NCI-H524 treated with DMSO at 0.1 percent for 48 hours (cell line): ENCODE results near the gene ALDH8A1.
A peak's percentile ranks its signal among the peaks of the same experiment; 100 is the strongest.

Experiments used
- DNase-seq: peaks from one replicate; lab custom pipeline; 2025; lab: John Stamatoyannopoulos, UW

ALDH8A1 gene

DNA sequence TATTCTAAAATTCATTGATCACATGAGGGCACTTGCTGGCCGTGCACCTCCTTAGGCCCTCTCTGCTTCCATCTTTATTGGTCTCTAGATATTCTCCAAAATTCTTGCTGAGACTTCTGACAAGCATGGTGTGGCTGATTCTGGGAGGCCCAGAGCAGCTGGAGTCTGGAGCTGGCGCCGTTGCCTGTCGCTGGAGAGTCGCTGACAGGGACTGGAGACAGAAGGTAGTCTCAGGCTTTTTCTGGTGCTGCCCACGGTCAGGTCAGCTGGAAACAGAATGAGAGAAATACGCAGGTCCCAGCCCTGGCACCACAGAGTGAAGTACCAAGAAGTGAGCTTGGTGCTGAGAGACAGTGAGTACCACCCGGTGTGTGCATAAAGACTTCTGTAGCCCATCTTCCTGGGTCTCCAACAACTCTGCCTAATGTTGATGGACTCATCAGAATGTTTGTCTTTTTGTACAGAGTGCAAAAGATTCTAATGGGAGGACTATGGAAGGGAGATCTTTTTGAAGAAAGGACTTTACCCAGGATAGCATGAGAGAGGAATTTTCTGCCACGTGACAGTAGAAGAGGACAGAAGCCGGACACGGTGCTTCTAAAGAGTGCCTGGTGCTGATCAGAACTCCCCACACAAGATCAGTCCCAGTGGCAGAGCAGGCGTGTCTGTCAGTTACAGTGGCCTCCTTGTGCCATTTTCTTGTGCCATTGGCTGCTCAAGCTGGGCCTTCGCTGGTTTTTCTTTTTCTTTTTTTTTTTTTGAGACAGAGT, 1.8 kb upstream of the ALDH8A1 start:
- no peak for DNase-seq

DNA sequence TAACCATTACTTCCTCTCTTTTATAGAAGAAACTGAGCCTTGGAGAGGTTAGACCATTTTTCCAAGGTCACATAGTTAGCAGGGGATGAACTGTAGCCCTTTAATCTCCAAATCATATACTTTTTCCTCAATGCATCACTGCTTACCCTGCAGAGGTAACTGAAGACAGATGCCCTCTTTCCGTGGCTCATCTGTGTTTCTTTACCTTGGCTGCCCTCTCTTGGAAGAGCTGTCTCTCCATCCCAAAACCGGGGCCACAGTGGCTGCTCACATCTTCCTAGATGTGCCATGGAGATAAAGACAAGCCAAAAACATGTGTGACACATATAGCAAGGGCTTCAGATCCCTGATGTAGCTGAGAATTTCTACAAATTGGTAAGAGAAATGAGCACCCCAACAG, 581 bp upstream of the ALDH8A1 start:
- no peak for DNase-seq

DNA sequence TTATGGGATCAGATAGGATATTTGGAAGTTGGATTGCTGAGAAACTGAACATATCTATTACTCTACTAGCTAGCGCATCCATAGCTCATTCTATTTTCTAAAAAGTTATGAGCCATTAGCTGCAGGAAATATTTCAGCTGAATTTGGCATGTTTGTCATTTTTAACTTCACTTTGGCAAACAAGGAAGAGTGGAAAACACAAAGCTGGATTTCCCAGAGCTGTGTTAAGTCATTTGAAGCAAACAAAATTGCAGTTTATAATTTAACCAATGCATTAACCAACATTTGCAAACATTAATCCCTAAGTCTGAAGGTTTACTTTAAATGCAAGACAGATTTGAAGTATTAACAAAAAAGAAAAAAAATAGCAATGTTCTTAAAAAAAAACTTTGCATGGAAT, 1.2 kb downstream of the ALDH8A1 start:
- no peak for DNase-seq

DNA sequence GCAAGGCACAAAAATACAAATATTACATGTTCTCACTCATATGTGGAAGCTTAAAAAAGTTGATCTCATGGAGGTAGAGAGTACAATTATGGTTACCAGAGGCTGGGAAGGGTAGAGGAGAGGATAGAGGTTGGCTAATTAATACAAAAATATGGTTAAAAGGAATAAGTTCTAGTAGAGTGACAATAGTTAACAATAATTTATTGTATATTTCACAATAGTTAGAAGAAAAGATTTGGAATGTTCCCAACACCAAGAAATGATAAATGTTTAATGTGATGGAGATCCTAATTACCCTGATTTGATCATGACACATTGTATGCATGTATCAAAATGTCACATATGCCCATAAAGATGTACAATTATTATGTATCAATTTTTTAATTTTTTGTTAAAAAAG, 1.8 kb downstream of the ALDH8A1 start:
- no peak for DNase-seq

DNA sequence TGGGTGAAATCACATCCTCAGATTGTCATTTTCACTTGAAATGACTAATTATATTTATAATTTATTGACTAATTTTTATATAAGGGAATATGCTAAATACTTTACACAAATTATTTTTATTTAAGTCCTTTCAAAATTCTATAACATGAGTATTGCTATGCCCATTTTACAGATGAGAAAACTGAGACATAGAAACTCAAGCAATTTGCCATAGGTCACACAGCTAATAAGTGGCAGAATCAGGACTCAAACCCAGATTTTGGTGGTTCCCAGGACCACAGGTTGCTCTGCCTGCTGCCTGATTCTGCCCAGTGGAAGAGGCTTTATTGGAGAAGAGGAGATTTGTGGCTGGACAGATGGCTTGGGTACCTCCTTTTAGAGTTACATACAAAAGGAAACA, 4.9 kb downstream of the ALDH8A1 start:
- no peak for DNase-seq

- DNase-seq: no peak
Observed at GRCh38 chr6:134943522-134944111, 6.3 kb downstream of the ALDH8A1 start.

DNA sequence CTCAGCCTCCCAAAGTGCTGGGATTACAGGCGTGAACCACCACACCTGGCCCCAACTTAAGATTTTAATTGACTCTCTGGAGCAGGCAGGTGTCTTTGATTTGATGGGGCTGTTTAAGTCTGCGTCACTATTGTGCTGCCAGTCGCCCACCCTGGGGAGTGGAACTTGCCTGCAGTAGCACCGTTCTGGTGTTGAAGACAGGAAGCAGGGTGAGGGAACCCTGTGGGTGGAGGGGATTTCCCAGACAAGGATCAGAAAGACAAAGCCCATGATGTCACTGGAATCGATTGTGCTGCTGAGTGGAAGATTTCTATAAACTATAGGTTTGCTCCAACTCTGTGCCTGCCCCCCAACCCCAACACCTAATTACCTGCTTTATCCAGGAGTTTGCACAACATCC, 11.0 kb downstream of the ALDH8A1 start:
- no peak for DNase-seq

DNA sequence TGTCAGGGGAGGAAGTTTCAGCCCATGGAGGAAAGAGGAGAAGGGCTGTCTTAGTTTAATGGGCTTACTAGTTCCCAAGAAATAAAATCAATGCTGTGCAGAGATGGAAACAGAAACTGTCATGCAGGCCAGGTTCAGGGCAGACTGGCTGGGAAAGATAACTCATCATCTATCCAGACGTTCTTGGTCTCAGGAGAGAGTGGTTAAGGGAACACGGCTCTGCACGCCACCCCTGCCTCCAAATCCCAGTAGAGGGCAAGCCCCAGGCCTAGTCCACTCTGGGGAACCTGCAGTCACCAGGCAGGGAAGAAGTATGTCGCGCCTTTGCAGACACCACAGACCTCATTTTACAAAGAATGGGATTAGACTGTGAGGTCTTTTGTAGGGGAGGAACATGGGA, 12.5 kb downstream of the ALDH8A1 start:
- DNase-seq: no peak

GRCh38 chr6:134936931-134937330, 13.0 kb downstream of the ALDH8A1 start:
- no peak for DNase-seq

DNA sequence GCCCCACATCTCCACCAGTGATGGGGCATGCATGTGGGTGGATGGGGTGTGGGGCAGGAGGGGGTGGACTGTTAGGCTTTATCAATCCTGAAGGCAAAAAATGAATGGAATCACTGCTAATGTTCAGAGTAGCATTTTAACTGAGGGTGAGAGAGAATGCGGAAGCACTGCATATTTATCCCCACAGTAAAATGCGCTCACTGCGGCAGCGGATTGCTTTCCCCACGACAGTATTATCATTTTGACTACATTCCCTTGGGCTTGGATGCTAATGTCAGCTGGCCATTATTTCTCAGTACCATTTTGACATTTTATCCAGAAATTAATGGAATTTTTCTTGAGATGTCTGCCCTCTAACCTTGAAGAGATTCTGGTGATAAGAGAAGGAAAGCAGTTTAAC, 13.4 kb downstream of the ALDH8A1 start:
- no peak for DNase-seq

GRCh38 chr6:134934793-134935485, 15.0 kb downstream of the ALDH8A1 start:
- peak; percentile 24 for DNase-seq

GRCh38 chr6:134932535-134933470, 17.1 kb downstream of the ALDH8A1 start:
- DNase-seq: no peak

DNA sequence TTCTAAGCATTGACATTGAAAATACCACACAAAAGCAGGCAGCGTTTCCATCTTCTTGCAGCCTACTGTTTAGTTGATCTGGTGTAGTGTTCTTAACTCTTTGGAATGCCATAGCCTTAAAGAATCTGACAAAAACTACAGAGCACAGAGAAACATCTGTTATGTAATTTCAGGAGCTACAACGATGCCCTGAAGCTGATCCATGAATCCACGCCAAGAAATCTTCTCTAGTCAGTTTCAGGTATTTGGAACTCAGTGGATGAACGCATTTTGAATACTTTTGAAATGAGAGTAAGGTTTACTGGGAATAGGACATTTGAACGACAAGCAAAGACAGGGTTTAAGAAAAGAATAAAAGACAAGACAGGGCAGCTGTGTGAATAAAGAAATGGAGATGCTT, 17.8 kb downstream of the ALDH8A1 start:
- no peak for DNase-seq

DNA sequence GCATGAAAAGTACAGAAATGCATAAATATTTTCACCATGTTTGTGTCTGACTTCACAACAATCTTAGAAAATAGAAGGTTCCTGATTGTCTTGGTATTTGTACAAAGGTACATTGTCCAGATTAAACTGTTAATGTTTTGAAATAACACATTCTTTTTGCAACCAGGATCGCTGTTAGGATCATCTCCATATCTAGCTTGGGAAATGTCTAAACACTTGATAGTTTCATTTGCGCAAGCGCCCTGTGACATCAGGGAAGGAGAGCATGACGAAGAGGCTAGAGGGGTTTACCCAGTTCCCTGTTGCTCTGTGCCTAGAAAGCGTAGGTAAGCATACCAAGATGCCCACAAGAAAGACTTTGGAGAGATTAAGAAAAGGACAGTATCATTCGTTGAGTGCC, 19.4 kb downstream of the ALDH8A1 start:
- no peak for DNase-seq

DNA sequence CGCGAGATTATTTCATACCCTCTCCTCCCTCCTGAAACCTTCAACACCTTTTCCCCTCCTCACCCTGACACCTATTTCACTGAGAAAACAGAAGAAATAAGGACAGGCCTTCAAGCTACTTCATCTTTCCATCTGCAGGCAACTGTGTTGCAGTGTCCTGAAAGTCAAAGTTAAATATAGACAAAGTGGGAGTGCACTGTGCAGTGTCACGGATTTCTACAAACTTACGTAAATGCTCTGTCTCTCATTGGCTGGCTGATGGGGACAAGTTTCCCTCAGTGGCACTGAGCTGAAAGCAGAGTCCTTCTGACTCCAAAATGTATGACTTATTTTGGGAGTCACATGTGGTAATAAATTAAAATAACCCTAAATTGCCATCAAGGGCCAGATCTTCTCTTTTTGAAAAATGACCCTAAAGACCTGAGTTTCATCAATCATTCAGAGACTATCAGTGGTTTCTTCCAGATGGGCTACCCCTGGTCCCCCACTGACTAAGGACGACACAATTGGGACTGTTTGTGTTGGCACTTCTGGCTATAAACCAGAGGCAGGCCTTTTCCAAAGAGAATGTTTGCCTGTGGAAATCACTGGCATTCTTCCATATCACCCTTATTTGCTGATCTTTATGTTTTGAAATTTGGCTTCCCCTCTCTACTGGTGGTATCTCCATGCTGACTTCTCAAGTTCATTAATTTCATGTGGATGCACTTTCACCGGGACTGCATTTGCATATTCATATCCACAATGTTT, 21.6 kb downstream of the ALDH8A1 start:
- DNase-seq: no peak

DNA sequence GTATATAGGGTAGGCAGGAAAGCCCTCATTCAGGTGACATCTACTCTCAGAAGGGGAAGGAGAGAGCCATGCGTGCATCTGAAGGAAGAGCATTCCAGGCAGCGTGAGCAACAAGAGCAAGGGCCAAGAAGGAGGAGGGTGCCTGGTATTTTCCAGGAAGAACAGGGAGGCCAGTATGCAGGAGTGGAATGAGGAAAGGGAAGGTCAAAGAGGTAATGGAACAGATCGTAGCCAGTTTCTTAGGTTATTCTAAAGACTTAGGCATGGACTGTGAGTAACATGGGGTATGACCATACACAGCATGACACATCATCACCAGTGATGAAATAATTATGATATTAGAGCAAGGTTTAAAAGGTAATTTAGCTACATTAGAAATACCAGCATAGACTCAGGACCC, 24.1 kb downstream of the ALDH8A1 start:
- DNase-seq: no peak

DNA sequence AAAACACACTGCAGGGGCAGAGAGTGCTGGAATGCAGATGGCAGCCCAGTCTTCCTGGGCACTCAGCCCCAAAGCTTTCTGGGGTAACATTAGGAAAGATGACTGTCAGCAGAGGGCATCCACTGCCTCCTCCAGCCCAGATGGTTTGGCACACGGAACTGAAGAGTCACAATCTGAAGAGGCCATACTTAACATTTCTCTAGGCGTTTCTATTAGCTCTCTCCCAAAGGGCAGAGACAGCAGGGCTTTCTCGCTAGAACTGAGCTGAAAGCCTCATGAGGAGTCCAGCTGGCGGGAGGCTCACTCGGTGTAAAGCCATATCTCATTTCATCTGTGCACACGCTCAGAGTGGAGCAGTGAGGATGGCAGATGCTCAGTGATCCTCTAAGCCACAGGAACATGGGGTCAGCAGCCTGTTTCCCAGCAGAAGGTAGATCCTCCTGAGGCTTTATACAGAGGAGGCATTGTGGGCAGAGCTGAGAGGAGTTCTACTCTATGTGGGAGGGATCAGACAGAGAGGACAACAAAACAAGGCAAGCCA, 28.1 kb downstream of the ALDH8A1 start:
- DNase-seq: peak; percentile 100

GRCh38 chr6:134921276-134921675, 28.6 kb downstream of the ALDH8A1 start:
- peak; percentile 66 for DNase-seq

DNA sequence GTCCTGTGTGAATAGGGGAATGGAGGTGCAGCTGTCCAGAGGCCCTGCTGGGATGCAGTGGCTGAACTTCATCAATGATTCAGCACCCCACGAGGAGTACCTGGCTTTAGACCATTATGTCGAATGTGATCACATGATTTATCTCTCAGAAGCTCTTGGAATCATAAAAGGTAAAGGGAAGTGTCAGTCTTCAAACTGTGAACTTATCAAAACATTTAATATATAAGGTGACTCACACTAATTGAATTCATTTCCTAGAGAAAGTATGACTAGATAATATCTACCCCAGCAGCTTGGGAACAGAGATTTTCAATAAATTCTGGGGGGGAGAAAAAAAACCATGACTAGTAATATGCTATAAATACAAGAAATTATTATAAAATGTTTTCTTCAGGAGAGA, 29.5 kb downstream of the ALDH8A1 start:
- DNase-seq: no peak

- DNase-seq: no peak
Observed at GRCh38 chr6:134918418-134918961, 31.4 kb downstream of the ALDH8A1 start.

GRCh38 chr6:134911547-134911946, 38.4 kb downstream of the ALDH8A1 start:
- no peak for DNase-seq
